ENCODE data around the gene THAP12. TPM values are rescaled to one million over a fixed set of nuclear protein-coding genes. Genes with fewer than 3 reads are reported as not detected.

Gene THAP12
- total RNA-seq, 1 experiment from 2014 or later: 44.1 TPM

DNA sequence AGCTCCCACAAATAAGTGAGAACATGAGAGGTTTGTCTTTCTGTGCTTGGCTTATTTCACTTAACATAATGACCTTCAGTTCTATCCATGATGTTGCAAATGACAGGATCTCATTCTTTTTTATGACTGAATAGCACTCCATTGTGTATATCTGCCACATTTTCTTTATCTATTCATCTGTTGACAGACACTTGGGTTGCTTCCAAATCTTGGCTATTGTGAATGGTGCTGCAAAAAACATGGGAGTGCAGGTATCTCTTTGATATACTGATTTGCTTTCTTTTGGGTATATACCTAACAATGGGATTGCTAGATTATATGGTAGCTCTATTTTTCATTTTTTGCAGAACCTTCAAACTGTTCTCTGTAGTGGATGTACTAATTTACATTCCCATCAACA lies 13.5 kb upstream of the THAP12 start:
- Histone ChIP-seq H3K27me3 (ENCODE audit: insufficient read depth, low read length) (no peaks in the 10 kb centered on the region), H2AFZ (ENCODE audit: low read depth, low read length, poor library complexity, severe bottlenecking) (no peak overlapping the region), H3K4me1 (ENCODE audit: control insufficient read depth in 1 of 2, insufficient read depth in 2 of 2, low read length in 2 of 2) (no peaks in the 10 kb centered on the region), H4K20me1 (ENCODE audit: insufficient read depth) (no peaks in the 10 kb centered on the region), H3K79me2 (ENCODE audit: insufficient read depth, low read length) (no peaks in the 10 kb centered on the region), H3K36me3 (ENCODE audit: control insufficient read depth in 1 of 2, insufficient read depth in 2 of 2, low read length in 2 of 2) (no peaks in the 10 kb centered on the region), H3K9me2 (ENCODE audit: insufficient read depth) (no peaks in the 10 kb centered on the region), H3K27ac (ENCODE audit: low read depth, low read length) (no peak overlapping the region), H3K4me3 (replicated peaks in 1 of 2; ENCODE audit: low read depth in 1 of 2, low read length in 2 of 2) (no peak overlapping the region), H3K4me2 (ENCODE audit: low read length) (no peak overlapping the region), H3K9ac (ENCODE audit: low read length) (no peak overlapping the region), H3K9me3 (ENCODE audit: control insufficient read depth in 1 of 2, insufficient read depth in 1 of 2, low read depth in 1 of 2, low read length in 2 of 2) (no peaks in the 10 kb centered on the region)
- RAD21 ChIA-PET (ENCODE audit: low non-redundant PET in 1 of 2, low total read pairs in 2 of 2, uncharacterized antibody in 2 of 2, unreplicated experiment in 2 of 2): no interaction called here
- CTCF ChIA-PET: no interaction called here
- ATAC-seq (no peak), DNase-seq (ENCODE audit: low read depth, low spot score) (no peak)
- BruUV-seq (replicated peaks): no TSS peak
- POLR2A ChIA-PET: no interaction called here
- TF ChIP-seq ZFX (IDR thresholded peaks at IDR 0.05): no peak
- TF ChIP-seq ELF1 (IDR thresholded peaks at IDR 0.05; ENCODE audit: borderline replicate concordance, low read depth): no peak
- no peak for TF ChIP-seq JUND (IDR thresholded peaks at IDR 0.05)
- TF ChIP-seq EZH2 (IDR thresholded peaks at IDR 0.05): no peak
- no peak for TF ChIP-seq SIN3A (IDR thresholded peaks at IDR 0.05; ENCODE audit: low read depth)
- TF ChIP-seq RAD21 (IDR thresholded peaks at IDR 0.05; ENCODE audit: low read depth): no peak
- TF ChIP-seq, protein P1, sequence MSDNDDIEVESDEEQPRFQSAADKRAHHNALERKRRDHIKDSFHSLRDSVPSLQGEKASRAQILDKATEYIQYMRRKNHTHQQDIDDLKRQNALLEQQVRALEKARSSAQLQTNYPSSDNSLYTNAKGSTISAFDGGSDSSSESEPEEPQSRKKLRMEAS (IDR thresholded peaks at IDR 0.05): no peak
- TF ChIP-seq ZNF274 (IDR thresholded peaks at IDR 0.05; ENCODE audit: low read depth, low read length): no peak
- no peak for TF ChIP-seq REST (IDR thresholded peaks at IDR 0.05; ENCODE audit: low read depth)
- TF ChIP-seq EZH2phosphoT487 (IDR thresholded peaks at IDR 0.05; ENCODE audit: borderline replicate concordance): no peak
- TF ChIP-seq YY1 (IDR thresholded peaks at IDR 0.05; ENCODE audit: extremely low read depth, insufficient replicate concordance, low read depth, low read length): no peak
- TF ChIP-seq, protein P2, sequence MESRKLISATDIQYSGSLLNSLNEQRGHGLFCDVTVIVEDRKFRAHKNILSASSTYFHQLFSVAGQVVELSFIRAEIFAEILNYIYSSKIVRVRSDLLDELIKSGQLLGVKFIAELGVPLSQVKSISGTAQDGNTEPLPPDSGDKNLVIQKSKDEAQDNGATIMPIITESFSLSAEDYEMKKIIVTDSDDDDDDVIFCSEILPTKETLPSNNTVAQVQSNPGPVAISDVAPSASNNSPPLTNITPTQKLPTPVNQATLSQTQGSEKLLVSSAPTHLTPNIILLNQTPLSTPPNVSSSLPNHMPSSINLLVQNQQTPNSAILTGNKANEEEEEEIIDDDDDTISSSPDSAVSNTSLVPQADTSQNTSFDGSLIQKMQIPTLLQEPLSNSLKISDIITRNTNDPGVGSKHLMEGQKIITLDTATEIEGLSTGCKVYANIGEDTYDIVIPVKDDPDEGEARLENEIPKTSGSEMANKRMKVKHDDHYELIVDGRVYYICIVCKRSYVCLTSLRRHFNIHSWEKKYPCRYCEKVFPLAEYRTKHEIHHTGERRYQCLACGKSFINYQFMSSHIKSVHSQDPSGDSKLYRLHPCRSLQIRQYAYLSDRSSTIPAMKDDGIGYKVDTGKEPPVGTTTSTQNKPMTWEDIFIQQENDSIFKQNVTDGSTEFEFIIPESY (IDR thresholded peaks at IDR 0.05; ENCODE audit: extremely low read depth, insufficient replicate concordance, low read length): no peak
- intact Hi-C loops (cut with micrococcal nuclease): no loop called here
